Upper lobe of left lung (tissue), 6 donors: ENCODE measurements around the gene ITPK1. TPM values are rescaled to one million over a fixed set of nuclear protein-coding genes. Genes with fewer than 3 reads are reported as not detected.

Source experiments
- ATAC-seq, 2 donors: fragments of 200-7000 bp; cut with Tn5 transposase; one replicate each; pipeline ENCODE4 v1.9.1; 2022; ENCODE audit warnings: mild to moderate bottlenecking in 2 of 2, moderate library complexity in 2 of 2; ENCODE audit not compliant: low FRiP score in 2 of 2
- DNase-seq, 2 donors: peaks; one replicate each; pipeline ENCODE4 v3.0.0-alpha.2; 2019 to 2020
- H3K27ac ChIP-seq, 4 donors: fragments of 200-600 bp; sonication (generic); one replicate each; pipeline ENCODE4 v1.5.1; 2016 to 2019
- H3K27me3 ChIP-seq, 4 donors: fragments of 200-600 bp; sonication (generic); one replicate each; pipeline ENCODE4 v1.5.1; 2017 to 2019
- H3K36me3 ChIP-seq, 4 donors: fragments of 200-600 bp; sonication (generic); one replicate each; pipeline ENCODE4 v1.5.1; 2016 to 2019
- H3K4me1 ChIP-seq, 4 donors: fragments of 200-600 bp; sonication (generic); one replicate each; pipeline ENCODE4 v1.5.1; 2018 to 2019
- H3K4me3 ChIP-seq, 4 donors: fragments of 200-600 bp; sonication (generic); one replicate each; pipeline ENCODE4 v1.5.1; 2017 to 2019; ENCODE audit warnings: mild to moderate bottlenecking in 2 of 4, moderate library complexity in 1 of 4
- H3K9me3 ChIP-seq, 4 donors: fragments of 200-600 bp; sonication (generic); one replicate each; pipeline ENCODE4 v1.5.1; 2018 to 2019
- EP300 ChIP-seq, 4 donors: sonication (generic); formaldehyde crosslinking; IDR thresholded peaks; one replicate each; pipeline ENCODE4 v1.5.1; 2017; ENCODE audit warnings: antibody characterized with exemption in 4 of 4, control low read depth in 2 of 4
- POLR2A ChIP-seq, 4 donors: fragments of 450-650 bp; IDR thresholded peaks; one replicate each; pipeline ENCODE4 v1.5.1; 2016 to 2017; ENCODE audit warnings: antibody characterized with exemption in 4 of 4, mild to moderate bottlenecking in 2 of 4
- POLR2AphosphoS5 ChIP-seq, 2 donors: sonication (generic); formaldehyde crosslinking; IDR thresholded peaks; one replicate each; pipeline ENCODE4 v1.5.1; 2017; ENCODE audit warnings: antibody characterized with exemption in 2 of 2
- WGBS, 2 donors: methylation state at CpG; one replicate each; pipeline ENCODE4 v1.1.5; 2017 to 2018; 5-methylcytosine and 5-hydroxymethylcytosine counted together
- total RNA-seq, 6 donors: library from RNA; depleted of rRNA in 4 of 6; stranded (reverse); fragments of >200 nt in 4 of 6; gene quantifications; one replicate each; pipeline versions ENCODE4 v1.1.0 to v1.2.1, GENCODE V29; 2016 to 2021
- TF ChIP-seq, protein P1 (sequence below), 6 experiments: fragments of 450-650 bp in 4 of 6; fragments of 200-600 bp in 2 of 6; sonication (generic) in 2 of 6; IDR thresholded peaks; one replicate each; pipeline ENCODE4 v1.5.1; 2016 to 2019; ENCODE audit warnings: antibody characterized with exemption in 6 of 6
- donor health status: DM: no; HTN: no; CAD: no; lungs with moderate emphysema.
- donor health status: DM: no; HTN: yes; CAD: no; lungs with severe emphysema.

The ITPK1 gene
- total RNA-seq, 6 donors from 2014 or later = 41.9 to 128 (median 86.1) TPM

DNA sequence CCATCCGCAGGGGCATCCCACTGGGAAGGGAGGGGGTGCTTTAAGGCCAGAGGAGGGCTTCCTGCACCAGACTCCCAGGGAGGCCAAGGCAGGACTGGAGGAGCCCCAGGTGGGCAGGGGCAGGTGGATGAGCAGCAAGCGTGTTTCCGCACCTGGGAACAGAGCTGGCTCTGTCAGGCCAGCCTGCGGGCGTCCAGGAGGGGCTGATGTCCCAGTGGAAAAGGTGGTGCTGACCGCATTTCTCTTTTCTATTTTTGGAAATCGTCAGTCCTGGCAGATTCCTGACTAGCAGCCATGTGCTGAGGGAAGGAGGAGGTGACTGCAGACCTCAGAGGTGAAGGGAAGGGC is 165.6 kb downstream of the ITPK1 start:
- no peak overlapping the region for H3K27ac ChIP-seq
- H3K27me3 ChIP-seq = no peaks in the 10 kb centered on the region
- 89 to 90% methylated on average over 3 to 7 of the region's 7 CpGs for WGBS, 2 donors
- DNase-seq = peak in 1 of 2 donors; percentile 28
- H3K36me3 ChIP-seq = peaks cover 0 to 58% (median 35%) of the 10 kb centered on the region in 4 donors
- H3K9me3 ChIP-seq = no peaks in the 10 kb centered on the region
- no peak overlapping the region for H3K4me3 ChIP-seq
- ATAC-seq = no peak
- TF ChIP-seq EP300 (IDR thresholded peaks at IDR 0.05) = no peak
- TF ChIP-seq POLR2AphosphoS5 (IDR thresholded peaks at IDR 0.05) = no peak
- no peak for TF ChIP-seq POLR2A (IDR thresholded peaks at IDR 0.05)
- TF ChIP-seq, protein P1, sequence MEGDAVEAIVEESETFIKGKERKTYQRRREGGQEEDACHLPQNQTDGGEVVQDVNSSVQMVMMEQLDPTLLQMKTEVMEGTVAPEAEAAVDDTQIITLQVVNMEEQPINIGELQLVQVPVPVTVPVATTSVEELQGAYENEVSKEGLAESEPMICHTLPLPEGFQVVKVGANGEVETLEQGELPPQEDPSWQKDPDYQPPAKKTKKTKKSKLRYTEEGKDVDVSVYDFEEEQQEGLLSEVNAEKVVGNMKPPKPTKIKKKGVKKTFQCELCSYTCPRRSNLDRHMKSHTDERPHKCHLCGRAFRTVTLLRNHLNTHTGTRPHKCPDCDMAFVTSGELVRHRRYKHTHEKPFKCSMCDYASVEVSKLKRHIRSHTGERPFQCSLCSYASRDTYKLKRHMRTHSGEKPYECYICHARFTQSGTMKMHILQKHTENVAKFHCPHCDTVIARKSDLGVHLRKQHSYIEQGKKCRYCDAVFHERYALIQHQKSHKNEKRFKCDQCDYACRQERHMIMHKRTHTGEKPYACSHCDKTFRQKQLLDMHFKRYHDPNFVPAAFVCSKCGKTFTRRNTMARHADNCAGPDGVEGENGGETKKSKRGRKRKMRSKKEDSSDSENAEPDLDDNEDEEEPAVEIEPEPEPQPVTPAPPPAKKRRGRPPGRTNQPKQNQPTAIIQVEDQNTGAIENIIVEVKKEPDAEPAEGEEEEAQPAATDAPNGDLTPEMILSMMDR (IDR thresholded peaks at IDR 0.05) = no peak
- H3K4me1 ChIP-seq = peaks cover 0 to 12% (median 2%) of the 10 kb centered on the region in 4 donors

DNA sequence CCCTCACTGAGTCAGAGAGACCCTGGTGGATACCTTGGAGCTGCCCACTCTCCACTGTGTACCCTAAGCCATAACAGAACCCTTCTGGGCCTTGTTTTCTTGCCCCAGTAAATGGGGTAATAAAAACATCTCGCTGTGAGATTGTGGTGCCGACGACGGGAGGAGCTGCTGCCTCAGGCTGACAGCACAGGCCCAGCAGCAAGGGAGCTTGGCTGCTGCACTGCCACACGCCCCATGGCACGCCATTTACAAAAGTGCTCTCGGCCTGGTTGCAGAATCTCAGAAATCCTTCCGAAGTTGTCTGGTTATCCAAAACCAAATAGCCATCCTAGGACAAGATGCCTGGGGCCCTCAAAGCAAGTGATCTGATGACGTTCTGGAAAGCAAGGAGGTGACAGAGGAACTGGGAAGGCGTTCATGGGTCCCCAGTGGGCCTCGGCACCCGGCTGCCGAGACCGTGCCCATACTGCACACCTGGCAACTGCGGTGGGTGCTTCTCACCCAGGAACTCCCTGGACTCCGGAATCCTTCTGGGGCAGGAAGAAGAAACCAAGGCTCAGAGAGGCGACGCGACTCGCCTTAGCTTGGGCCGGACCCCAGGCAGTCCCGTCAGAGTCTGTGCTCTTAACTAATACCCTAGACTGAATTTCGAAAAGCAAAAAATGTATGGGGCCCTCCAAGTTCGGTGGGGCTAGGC is 166.1 kb downstream of the ITPK1 start:
- no peak overlapping the region for H3K27ac ChIP-seq
- no peaks in the 10 kb centered on the region for H3K27me3 ChIP-seq
- 96% methylated on average over 24 of the region's 24 CpGs for WGBS, 2 donors
- no peaks in the 10 kb centered on the region for H3K9me3 ChIP-seq
- DNase-seq (peak in 1 of 2 donors; percentile 53), ATAC-seq (no peak)
- peaks cover 0 to 12% (median 2%) of the 10 kb centered on the region in 4 donors for H3K4me1 ChIP-seq
- H3K4me3 ChIP-seq = no peak overlapping the region
- TF ChIP-seq POLR2AphosphoS5 (IDR thresholded peaks at IDR 0.05) (no peak), POLR2A (IDR thresholded peaks at IDR 0.05) (no peak), EP300 (IDR thresholded peaks at IDR 0.05) (no peak)
- TF ChIP-seq, protein P1 (IDR thresholded peaks at IDR 0.05) = no peak
- peaks cover 0 to 58% (median 39%) of the 10 kb centered on the region in 4 donors for H3K36me3 ChIP-seq

DNA sequence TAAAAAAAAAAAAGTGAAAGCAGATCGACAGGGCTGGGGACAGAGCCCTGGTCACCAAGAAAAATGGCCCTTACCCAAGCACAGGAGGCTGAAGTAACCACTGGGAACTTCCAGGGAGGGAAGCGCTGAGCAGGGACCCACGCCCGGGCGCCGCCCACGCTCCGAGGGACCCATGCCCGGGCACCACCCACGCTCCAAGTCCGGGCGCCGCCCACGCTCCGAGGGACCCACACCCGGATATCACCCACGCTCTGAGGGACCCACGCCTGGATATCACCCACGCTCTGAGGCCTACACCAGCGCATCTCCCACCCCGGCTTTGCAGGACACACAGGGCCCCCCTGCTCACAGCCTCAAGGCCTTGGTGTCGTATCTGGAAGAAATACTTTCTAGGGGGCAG is 167.1 kb downstream of the ITPK1 start:
- TF ChIP-seq POLR2A (IDR thresholded peaks at IDR 0.05) = no peak
- TF ChIP-seq POLR2AphosphoS5 (IDR thresholded peaks at IDR 0.05) = no peak
- no peak for TF ChIP-seq EP300 (IDR thresholded peaks at IDR 0.05)
- TF ChIP-seq, protein P1 (IDR thresholded peaks at IDR 0.05) = no peak
- Histone ChIP-seq H3K36me3 (peaks cover 0 to 68% (median 46%) of the 10 kb centered on the region in 4 donors), H3K9me3 (no peaks in the 10 kb centered on the region), H3K27ac (no peak overlapping the region), H3K4me1 (peaks cover 0 to 12% (median 2%) of the 10 kb centered on the region in 4 donors), H3K4me3 (no peak overlapping the region), H3K27me3 (no peaks in the 10 kb centered on the region)
- 93 to 94% methylated on average over 22 of the region's 22 CpGs for WGBS, 2 donors
- DNase-seq (peak in 1 of 2 donors; percentile 82), ATAC-seq (no peak)

DNA sequence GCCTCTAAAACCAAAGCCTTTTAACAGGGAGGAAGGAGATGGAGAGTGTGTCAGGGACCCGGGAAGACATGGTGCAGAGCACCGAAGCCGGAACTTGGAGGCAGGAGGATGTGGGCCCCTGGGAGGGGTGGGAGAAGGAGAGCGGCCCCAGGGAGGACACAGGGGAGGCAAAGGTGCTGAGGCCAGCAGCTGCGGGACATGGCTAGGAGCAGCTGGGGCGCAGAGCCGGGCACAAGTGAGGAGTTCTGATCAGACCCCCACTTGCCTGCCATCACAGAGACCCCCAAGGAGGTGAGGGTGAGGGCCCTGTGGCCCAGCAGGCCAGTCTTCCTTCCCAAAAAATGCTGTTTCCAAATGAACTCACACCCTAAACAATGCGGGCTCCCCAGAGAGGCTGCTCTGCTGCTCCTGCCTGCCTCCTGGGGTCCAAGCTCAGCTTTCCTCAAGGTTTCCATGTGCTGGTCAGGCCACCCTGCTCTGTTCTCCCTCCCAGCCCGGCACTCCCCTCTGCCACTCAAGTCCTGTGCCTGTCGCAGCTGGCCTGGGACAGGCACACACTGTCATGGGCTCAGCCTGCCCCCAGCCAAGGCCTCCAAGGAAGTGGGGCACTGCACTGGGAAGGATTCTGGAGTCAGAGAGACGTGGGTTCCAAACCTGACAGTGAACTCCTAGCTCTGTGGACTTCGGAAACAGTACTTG is 168.7 kb downstream of the ITPK1 start:
- 94 to 97% methylated on average over 11 to 12 of the region's 12 CpGs for WGBS, 2 donors
- Histone ChIP-seq H3K9me3 (no peaks in the 10 kb centered on the region), H3K27ac (no peak overlapping the region), H3K4me3 (no peak overlapping the region), H3K36me3 (peaks cover 0 to 85% (median 57%) of the 10 kb centered on the region in 4 donors), H3K4me1 (peaks cover 0 to 5% (median 2%) of the 10 kb centered on the region in 4 donors), H3K27me3 (no peaks in the 10 kb centered on the region)
- DNase-seq = no peak
- TF ChIP-seq POLR2AphosphoS5 (IDR thresholded peaks at IDR 0.05) (no peak), EP300 (IDR thresholded peaks at IDR 0.05) (no peak)
- ATAC-seq = no peak

DNA sequence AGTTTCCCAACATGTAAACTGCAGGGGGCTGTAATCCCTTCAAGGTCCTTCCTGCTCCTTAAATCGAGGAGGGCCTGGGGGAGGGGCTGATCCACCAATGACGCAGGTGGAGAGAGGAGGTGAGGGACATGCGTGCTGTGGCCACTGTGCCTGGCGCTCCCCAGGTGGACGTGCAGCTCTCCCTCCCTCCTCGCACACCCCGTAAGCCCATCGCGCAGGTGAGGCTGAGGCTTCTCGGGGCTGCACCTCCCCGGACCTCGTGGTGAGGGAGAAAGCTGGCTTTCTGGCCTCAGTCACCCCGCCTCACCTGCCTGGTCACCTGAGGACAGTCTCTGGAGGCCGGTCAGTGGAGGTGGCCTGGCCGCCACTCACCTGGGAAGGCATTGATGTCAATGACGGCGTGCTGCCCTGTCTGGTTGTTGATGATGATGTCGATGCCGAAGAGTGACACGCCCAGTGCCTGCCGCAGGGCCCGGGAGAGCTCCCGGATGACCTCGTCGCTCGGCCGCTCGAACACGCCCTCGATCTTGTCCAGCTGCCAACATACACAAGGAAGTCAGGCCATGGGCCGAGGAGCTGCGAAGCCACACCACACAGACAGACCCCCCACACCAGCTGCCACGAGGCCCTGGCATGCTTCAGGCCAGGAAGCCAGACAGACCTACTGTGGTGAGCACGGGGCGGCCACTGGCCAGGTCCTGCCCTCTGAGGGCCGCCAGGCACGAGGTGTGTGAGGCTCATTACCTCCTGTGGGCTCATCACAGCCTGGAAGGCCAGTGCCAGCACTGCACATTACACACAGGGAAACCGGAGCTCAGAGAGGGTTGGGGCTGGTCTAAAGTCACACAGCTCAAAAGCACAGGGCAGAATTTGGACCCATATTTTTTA is 169.5 kb downstream of the ITPK1 start:
- ATAC-seq (peak; percentile 2 to 38), DNase-seq (peak; percentile 64 to 82)
- TF ChIP-seq POLR2A (IDR thresholded peaks at IDR 0.05) (no peak), EP300 (IDR thresholded peaks at IDR 0.05) (no peak), POLR2AphosphoS5 (IDR thresholded peaks at IDR 0.05) (no peak)
- TF ChIP-seq, protein P1 (IDR thresholded peaks at IDR 0.05) = no peak
- Histone ChIP-seq H3K9me3 (no peaks in the 10 kb centered on the region), H3K4me3 (no peak overlapping the region), H3K36me3 (peaks cover 0 to 89% (median 60%) of the 10 kb centered on the region in 4 donors), H3K27me3 (no peaks in the 10 kb centered on the region), H3K4me1 (peaks cover 0 to 4% (median 0%) of the 10 kb centered on the region in 4 donors), H3K27ac (no peak overlapping the region)
- WGBS, 2 donors = 68 to 80% methylated on average over 10 to 34 of the region's 38 CpGs
